Natural killer cell (primary cell): ENCODE data around the gene CENPM. TPM values are rescaled to one million over a fixed set of nuclear protein-coding genes. Genes with fewer than 3 reads are reported as not detected.

Experiments used
- ATAC-seq, 3 donors: fragments of 150-1000 bp in 2 of 3; fragments of 200-7000 bp in 1 of 3; cut with Tn5 transposase; 1 replicate in 1 of 3; 2 replicates in 2 of 3; pipeline ENCODE4 v1.10.0; 2021; ENCODE audit warnings: mild to moderate bottlenecking in 2 of 3, moderate library complexity in 2 of 3
- DNase-seq, 2 donors: peaks; one replicate each; pipeline versions ENCODE4 v3.0.0 to v3.0.0-alpha.2; 2013 to 2021; ENCODE audit warnings: mixed read lengths in 1 of 2
- H3K27ac ChIP-seq: one replicate; pipeline ENCODE4 v1.5.1; 2013; ENCODE audit warnings: mild to moderate bottlenecking, low read length
- H3K27me3 ChIP-seq: one replicate; pipeline ENCODE4 v1.6.1; 2013; ENCODE audit warnings: low read length; ENCODE audit not compliant: control insufficient read depth, insufficient read depth
- H3K36me3 ChIP-seq: one replicate; pipeline ENCODE4 v1.6.1; 2013; ENCODE audit warnings: low read length; ENCODE audit not compliant: control insufficient read depth, insufficient read depth
- H3K4me1 ChIP-seq: one replicate; pipeline ENCODE4 v1.6.1; 2013; ENCODE audit warnings: low read length; ENCODE audit not compliant: control insufficient read depth, insufficient read depth
- H3K4me3 ChIP-seq: one replicate; pipeline ENCODE4 v1.5.1; 2013; ENCODE audit warnings: low read length
- H3K9me3 ChIP-seq: one replicate; pipeline ENCODE4 v1.6.1; 2013; ENCODE audit warnings: low read length; ENCODE audit not compliant: control insufficient read depth, insufficient read depth
- H3K27ac Mint-ChIP-seq, 2 donors: one replicate each; pipeline ENCODE4 v1.8.0; 2022; ENCODE audit warnings: mild to moderate bottlenecking in 2 of 2, mixed read lengths in 2 of 2, moderate library complexity in 1 of 2
- H3K27me3 Mint-ChIP-seq, 2 donors: one replicate each; pipeline ENCODE4 v1.8.0; 2022; ENCODE audit warnings: low read depth in 2 of 2, mixed read lengths in 2 of 2
- H3K36me3 Mint-ChIP-seq: one replicate; pipeline ENCODE4 v1.8.0; 2022; ENCODE audit warnings: mixed read lengths
- H3K4me1 Mint-ChIP-seq, 2 donors: one replicate each; pipeline ENCODE4 v1.8.0; 2022; ENCODE audit warnings: mixed read lengths in 2 of 2
- H3K4me3 Mint-ChIP-seq: one replicate; pipeline ENCODE4 v1.8.0; 2022; ENCODE audit warnings: mild to moderate bottlenecking, moderate library complexity, mixed read lengths
- H3K9me3 Mint-ChIP-seq, 2 donors: one replicate each; pipeline ENCODE4 v1.8.0; 2022; ENCODE audit warnings: mixed read lengths in 2 of 2
- CTCF ChIP-seq: fragments of 200-600 bp; IDR thresholded peaks from one replicate; pipeline ENCODE4 v1.8.0; 2022; ENCODE audit warnings: antibody characterized with exemption
- WGBS: methylation state at CpG from one replicate; pipeline ENCODE4 v1.1.7; 2013; ENCODE audit warnings: missing lambda C conversion rate; ENCODE audit not compliant: insufficient coverage; 5-methylcytosine and 5-hydroxymethylcytosine counted together
- intact Hi-C: fragments of 100-400 bp; cut with micrococcal nuclease; formaldehyde crosslinking; loops from one replicate; pipeline ENCODE4 v1.14.2; 2022
- total RNA-seq, 4 donors: library from RNA; stranded (reverse); fragments of 120-200 nt in 1 of 4; gene quantifications; one replicate each; pipeline versions ENCODE4 v1.2.3 to v1.2.4, GENCODE V29; 2013 to 2022

CENPM gene
- total RNA-seq, 3 donors from 2014 or later (not counting 1 experiment from before 2014, with no cell fraction given), result 4.2 to 7.1 (median 6.1) TPM

GRCh38 chr22:41978732-41979131 is 31.8 kb upstream of the CENPM start:
- H3K9me3 Mint-ChIP-seq, result no peaks in the 10 kb centered on the region
- no peaks in the 10 kb centered on the region for H3K9me3 ChIP-seq
- TF ChIP-seq CTCF, result no peak
- no peak overlapping the region for H3K4me3 ChIP-seq
- no peaks in the 10 kb centered on the region for H3K36me3 Mint-ChIP-seq
- no peak for ATAC-seq
- no peak overlapping the region for H3K4me3 Mint-ChIP-seq
- H3K4me1 Mint-ChIP-seq, result peaks cover 6 to 10% of the 10 kb centered on the region in 2 donors
- 93% methylated on average over 1 of the region's 1 CpG for WGBS
- H3K27ac Mint-ChIP-seq, result no peak overlapping the region
- intact Hi-C loops, result no loop called here
- peaks cover 19% of the 10 kb centered on the region for H3K27me3 ChIP-seq
- H3K36me3 ChIP-seq, result no peaks in the 10 kb centered on the region
- peaks cover 10% of the 10 kb centered on the region for H3K4me1 ChIP-seq
- peaks cover 24 to 40% of the 10 kb centered on the region in 2 donors for H3K27me3 Mint-ChIP-seq
- no peak overlapping the region for H3K27ac ChIP-seq
- DNase-seq, result no peak

- intact Hi-C loops, result no loop called here
These were observed 30.1 kb upstream of the CENPM start for GRCh38 chr22:41976961-41977566.

GRCh38 chr22:41976070-41976901 is 29.3 kb upstream of the CENPM start:
- DNase-seq (peak; percentile 22 to 65), ATAC-seq (peak in 2 of 3 donors; percentile 74)
- Histone ChIP-seq H3K27me3 (peaks cover 19% of the 10 kb centered on the region), H3K4me1 (peaks cover 10% of the 10 kb centered on the region), H3K36me3 (no peaks in the 10 kb centered on the region), H3K27ac (no peak overlapping the region), H3K9me3 (no peaks in the 10 kb centered on the region), H3K4me3 (no peak overlapping the region)
- H3K4me3 Mint-ChIP-seq, result peak overlapping the region; percentile 70
- H3K27ac Mint-ChIP-seq, result no peak overlapping the region
- H3K9me3 Mint-ChIP-seq, result no peaks in the 10 kb centered on the region
- peaks cover 29 to 41% of the 10 kb centered on the region in 2 donors for H3K27me3 Mint-ChIP-seq
- 2% methylated on average over 72 of the region's 72 CpGs for WGBS
- no peaks in the 10 kb centered on the region for H3K36me3 Mint-ChIP-seq
- peaks cover 6 to 10% of the 10 kb centered on the region in 2 donors for H3K4me1 Mint-ChIP-seq
- intact Hi-C loops, result no loop called here
- TF ChIP-seq CTCF, result no peak

More at GRCh38 chr22:41976961-41977566, 30.1 kb upstream of the CENPM start:
- DNase-seq, result peak in 1 of 2 donors; percentile 38
- no peak overlapping the region for H3K27ac Mint-ChIP-seq
- H3K36me3 Mint-ChIP-seq, result no peaks in the 10 kb centered on the region
- Histone ChIP-seq H3K9me3 (no peaks in the 10 kb centered on the region), H3K4me1 (peaks cover 10% of the 10 kb centered on the region), H3K4me3 (no peak overlapping the region), H3K36me3 (no peaks in the 10 kb centered on the region), H3K27ac (no peak overlapping the region), H3K27me3 (peaks cover 19% of the 10 kb centered on the region)
- H3K4me3 Mint-ChIP-seq, result peak overlapping the region; percentile 31
- 8% methylated on average over 46 of the region's 46 CpGs for WGBS
- no peaks in the 10 kb centered on the region for H3K9me3 Mint-ChIP-seq
- TF ChIP-seq CTCF, result no peak
- peak in 2 of 3 donors; percentile 19 to 20 for ATAC-seq
- H3K4me1 Mint-ChIP-seq, result peaks cover 6 to 10% of the 10 kb centered on the region in 2 donors
- H3K27me3 Mint-ChIP-seq, result peaks cover 29 to 41% of the 10 kb centered on the region in 2 donors
